Adrenal gland (tissue), 12 donors: Measurements from ENCODE around the gene SPAG6. TPM values are rescaled to one million over a fixed set of nuclear protein-coding genes. Genes with fewer than 3 reads are reported as not detected.

Experiments used
- DNase-seq, 7 donors: peaks; one replicate each; pipeline ENCODE4 v3.0.0-alpha.2; 2019 to 2020
- H3K27ac ChIP-seq, 5 donors: fragments of 200-600 bp; sonication (generic) in 4 of 5; 1 replicate in 3 of 5; 2 replicates in 2 of 5; pipeline versions ENCODE4 v1.5.1 to v1.8.0; 2016 to 2020; ENCODE audit warnings: mild to moderate bottlenecking in 1 of 5
- H3K27me3 ChIP-seq: fragments of 200-600 bp; 2 replicates; pipeline ENCODE4 v1.8.0; 2021
- H3K36me3 ChIP-seq, 2 donors: fragments of 200-600 bp; replicated peaks in 1 of 2; 1 replicate in 1 of 2; 2 replicates in 1 of 2; pipeline versions ENCODE4 v1.5.1 to v1.8.0; 2018 to 2022
- H3K4me1 ChIP-seq, 2 donors: fragments of 200-600 bp; replicated peaks in 1 of 2; 1 replicate in 1 of 2; 2 replicates in 1 of 2; pipeline versions ENCODE4 v1.5.1 to v1.8.0; 2018 to 2021
- H3K4me3 ChIP-seq, 4 donors: fragments of 200-600 bp; sonication (generic) in 3 of 4; one replicate each; pipeline ENCODE4 v1.5.1; 2016 to 2018
- H3K9me3 ChIP-seq, 3 donors: fragments of 200-600 bp; sonication (generic) in 1 of 3; replicated peaks in 1 of 3; 1 replicate in 2 of 3; 2 replicates in 1 of 3; pipeline versions ENCODE4 v1.5.1 to v1.8.0; 2016 to 2021
- CTCF ChIP-seq, 6 experiments: fragments of 450-650 bp in 4 of 6; fragments of 200-600 bp in 2 of 6; sonication (generic) in 1 of 6; IDR thresholded peaks; 1 replicate in 5 of 6; 2 replicates in 1 of 6; pipeline versions ENCODE4 v1.5.1 to v1.8.0; 2016 to 2021; ENCODE audit warnings: antibody characterized with exemption in 6 of 6, mild to moderate bottlenecking in 2 of 6, moderate library complexity in 1 of 6
- POLR2A ChIP-seq, 2 donors: fragments of 450-650 bp; IDR thresholded peaks; one replicate each; pipeline ENCODE4 v1.6.1; 2017; ENCODE audit warnings: antibody characterized with exemption in 2 of 2, mild to moderate bottlenecking in 2 of 2, moderate library complexity in 1 of 2
- WGBS, 4 donors: extraction: QIAGEN DNeasy Blood & Tissue Kit in 2 of 4; methylation state at CpG; one replicate each; pipeline versions ENCODE4 v1.1.5 to v1.1.7; 2013 to 2017; 5-methylcytosine and 5-hydroxymethylcytosine counted together
- intact Hi-C, 2 donors: fragments of 100-400 bp; cut with DNase I; formaldehyde crosslinking; loops; one replicate each; pipeline versions ENCODE4 v1.14.1 to v1.15.0; 2022 to 2023
- polyA plus RNA-seq, 3 donors: library from polyadenylated mRNA; stranded (reverse); fragments of 200-250 nt in 2 of 3; fragments of 350-450 nt in 1 of 3; fragmentation: Illumina TruSeq in 1 of 3; extraction: RNeasy Lipid Tissue Mini Kit (QIAGEN cat#74804) in 1 of 3; gene quantifications; one replicate each; pipeline ENCODE4 v1.2.3, GENCODE V29; 2013 to 2014
- total RNA-seq, 9 donors: library from RNA; depleted of rRNA in 4 of 9; stranded (reverse); fragments of >200 nt in 4 of 9; fragments of 120-200 nt in 1 of 9; fragmentation: NEBNext Ultra II Directional in 1 of 9; extraction: Animal tissue kit (Norgen Biotek cat#: 25700) in 1 of 9; gene quantifications; one replicate each; pipeline versions ENCODE4 v1.1.0 to v1.2.4, GENCODE V29; 2013 to 2023
- donor health status: healthy with polysubstance abuse.
- donor health status: Bipolar disorder and iron deficiency.
- donor health status: DM: yes; HTN: yes; CAD: no.
- donor health status: DM: no; HTN: no; CAD: no.
- donor health status: DM: no; HTN: no; CAD: no.
- donor health status: DM: yes; HTN: yes; CAD: no.

The SPAG6 gene
- total and polyA plus RNA-seq, 12 donors, result 0.07 to 0.46 (median 0.11) TPM; not detected in 9

GRCh38 chr10:22460531-22461403, 115.5 kb downstream of the SPAG6 start:
- Histone ChIP-seq H3K4me1 (no peaks in the 10 kb centered on the region), H3K27ac (no peak overlapping the region), H3K9me3 (no peaks in the 10 kb centered on the region), H3K36me3 (no peaks in the 10 kb centered on the region), H3K27me3 (no peaks in the 10 kb centered on the region), H3K4me3 (no peak overlapping the region)
- TF ChIP-seq POLR2A (IDR thresholded peaks at IDR 0.05), result no peak
- no peak for TF ChIP-seq CTCF (IDR thresholded peaks at IDR 0.05)
- WGBS, 4 donors, result 88 to 95% (median 92%) methylated on average over 6 of the region's 6 CpGs
- no peak for DNase-seq
- intact Hi-C loops, result no loop called here

GRCh38 chr10:22461891-22462290, 116.6 kb downstream of the SPAG6 start:
- no peak for DNase-seq
- TF ChIP-seq POLR2A (IDR thresholded peaks at IDR 0.05) (no peak), CTCF (IDR thresholded peaks at IDR 0.05) (no peak)
- H3K4me1 ChIP-seq, result no peaks in the 10 kb centered on the region
- 73 to 83% (median 73%) methylated on average over 2 of the region's 2 CpGs for WGBS, 4 donors
- H3K9me3 ChIP-seq, result no peaks in the 10 kb centered on the region
- H3K36me3 ChIP-seq, result no peaks in the 10 kb centered on the region
- intact Hi-C loops, result no loop called here
- no peaks in the 10 kb centered on the region for H3K27me3 ChIP-seq
- H3K27ac ChIP-seq, result no peak overlapping the region
- no peak overlapping the region for H3K4me3 ChIP-seq

- no peak overlapping the region for H3K4me3 ChIP-seq
- TF ChIP-seq POLR2A (IDR thresholded peaks at IDR 0.05) (no peak), CTCF (IDR thresholded peaks at IDR 0.05) (no peak)
- H3K9me3 ChIP-seq, result no peaks in the 10 kb centered on the region
- H3K27me3 ChIP-seq, result no peaks in the 10 kb centered on the region
- H3K4me1 ChIP-seq, result no peaks in the 10 kb centered on the region
- H3K36me3 ChIP-seq, result no peaks in the 10 kb centered on the region
- DNase-seq, result no peak
- WGBS, 4 donors, result 56 to 74% (median 72%) methylated on average over 4 of the region's 4 CpGs
- no peak overlapping the region for H3K27ac ChIP-seq
- intact Hi-C loops, result no loop called here
These were observed 118.0 kb downstream of the SPAG6 start for GRCh38 chr10:22463255-22463654.

- H3K36me3 ChIP-seq, result no peaks in the 10 kb centered on the region
- H3K4me3 ChIP-seq, result no peak overlapping the region
- no peaks in the 10 kb centered on the region for H3K27me3 ChIP-seq
- intact Hi-C loops, result no loop called here
- H3K4me1 ChIP-seq, result no peaks in the 10 kb centered on the region
- no peaks in the 10 kb centered on the region for H3K9me3 ChIP-seq
- no peak for TF ChIP-seq POLR2A (IDR thresholded peaks at IDR 0.05)
- no peak for TF ChIP-seq CTCF (IDR thresholded peaks at IDR 0.05)
- DNase-seq, result no peak
- no peak overlapping the region for H3K27ac ChIP-seq
- 86 to 90% (median 88%) methylated on average over 4 to 5 of the region's 5 CpGs for WGBS, 4 donors
These were observed 119.8 kb downstream of the SPAG6 start for GRCh38 chr10:22464966-22465629.
